ENCODE measurements around the gene GPR146.
A peak's percentile ranks its signal among the peaks of the same experiment; 100 is the strongest.
"Not testable (repeated sequence)": the region's sequence is repeated elsewhere in the genome, so short reads cannot be mapped to it uniquely, and the experiment has no call there.

GPR146 gene

DNA sequence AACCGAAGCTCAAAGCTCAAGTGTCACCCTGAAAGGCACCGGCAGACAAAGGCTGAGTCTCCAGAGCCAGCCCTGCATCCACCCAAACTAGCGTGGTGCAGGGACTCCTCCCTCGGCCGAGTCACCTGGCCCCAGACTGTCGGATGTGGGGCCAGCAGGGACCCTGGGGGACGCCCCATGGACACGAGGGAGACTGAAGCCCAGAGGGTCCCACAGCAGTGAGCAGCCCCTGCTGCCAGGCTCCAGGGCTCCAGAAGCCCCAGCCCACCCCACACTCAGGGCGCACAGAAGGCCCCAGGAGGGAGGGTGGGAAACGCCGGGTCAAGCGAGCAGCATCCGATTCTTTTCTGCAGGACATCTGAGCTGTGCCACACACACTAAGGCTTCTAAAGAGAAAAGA, 20.2 kb downstream of the GPR146 start:
- H3K27me3 Mint-ChIP-seq, result no peaks in the 10 kb centered on the region
- no peak overlapping the region for H3K4me3 Mint-ChIP-seq
- peaks cover 18% of the 10 kb centered on the region for H3K4me1 Mint-ChIP-seq (ENCODE audit: low read depth)
- no peaks in the 10 kb centered on the region for H3K9me3 Mint-ChIP-seq
- H3K27ac Mint-ChIP-seq, result no peak overlapping the region
- H3K36me3 Mint-ChIP-seq (ENCODE audit: low read depth), result no peaks in the 10 kb centered on the region

DNA sequence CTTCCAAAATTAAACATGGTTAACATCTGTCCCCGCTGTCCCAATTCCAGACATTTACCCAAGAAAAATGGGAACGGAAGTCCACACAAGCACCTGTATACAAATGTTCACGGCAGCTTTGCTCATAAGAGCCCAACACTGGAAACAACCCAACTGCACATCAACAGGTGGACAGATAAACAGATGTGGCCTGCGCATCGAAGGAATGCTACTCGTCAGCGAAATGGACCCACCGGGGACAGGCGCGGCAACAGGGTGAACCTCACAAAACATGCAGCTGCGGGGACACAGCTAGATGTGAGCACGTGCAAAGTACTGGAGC, 20.9 kb downstream of the GPR146 start:
- Mint-ChIP-seq H3K27me3 (no peaks in the 10 kb centered on the region), H3K27ac (no peak overlapping the region)

DNA sequence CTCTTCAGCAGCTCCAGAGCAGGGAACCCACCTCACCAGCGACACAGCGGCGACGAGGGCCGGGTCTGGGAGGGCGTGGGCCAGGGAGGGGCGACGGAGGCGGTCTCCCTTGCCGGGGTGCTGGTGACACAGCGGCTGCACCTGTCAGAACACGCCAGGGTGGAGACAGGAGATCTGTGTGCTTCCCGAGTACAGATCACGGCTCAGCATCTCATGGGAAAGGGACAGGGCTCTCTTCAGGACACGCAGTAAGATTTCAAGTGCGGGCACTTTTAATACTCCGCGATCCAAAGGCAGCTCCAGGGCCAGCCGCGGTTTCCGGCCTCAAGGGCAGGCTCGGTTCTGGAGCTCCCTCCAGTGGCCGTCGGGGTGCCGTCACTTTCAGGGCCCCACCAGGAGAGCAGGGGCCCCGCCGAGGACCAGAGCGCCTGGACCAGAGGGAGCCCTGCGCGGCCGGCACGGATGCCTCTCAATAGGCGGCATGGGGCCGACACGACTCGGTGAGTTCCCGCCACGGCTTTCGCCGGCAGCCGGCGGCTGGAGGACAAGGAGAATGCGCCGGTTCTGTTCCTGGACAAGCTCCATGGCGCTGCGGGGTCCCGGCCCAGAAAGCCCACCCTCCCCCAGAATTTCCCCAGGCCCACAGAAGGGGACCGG, 21.4 kb downstream of the GPR146 start:
- Mint-ChIP-seq H3K9me3 (no peaks in the 10 kb centered on the region), H3K36me3 (ENCODE audit: low read depth) (no peaks in the 10 kb centered on the region), H3K27me3 (no peaks in the 10 kb centered on the region), H3K4me3 (peak overlapping the region; percentile 45), H3K4me1 (ENCODE audit: low read depth) (peaks cover 18% of the 10 kb centered on the region), H3K27ac (no peak overlapping the region)

More for the DNA sequence above, 20.9 kb downstream of the GPR146 start:
- Mint-ChIP-seq H3K36me3 (ENCODE audit: low read depth) (no peaks in the 10 kb centered on the region), H3K4me1 (ENCODE audit: low read depth) (peaks cover 18% of the 10 kb centered on the region), H3K9me3 (no peaks in the 10 kb centered on the region), H3K4me3 (no peak overlapping the region)

DNA sequence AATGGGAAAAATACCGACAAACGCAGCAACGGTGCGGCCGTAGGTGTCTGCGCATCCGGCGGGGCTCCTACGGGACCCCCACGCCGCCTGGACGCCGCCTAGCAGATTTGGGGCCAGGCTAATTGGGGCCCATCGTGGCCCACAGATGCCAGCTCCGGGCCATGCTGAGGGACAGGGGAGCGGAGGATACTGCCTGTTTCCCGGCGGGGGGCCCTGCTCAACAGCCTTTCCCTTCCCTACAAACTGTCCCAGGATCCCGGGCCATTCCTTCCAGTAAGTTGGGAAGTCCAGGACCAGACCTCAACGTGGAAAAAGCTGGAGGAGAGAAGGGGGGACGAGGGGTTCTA, 21.9 kb downstream of the GPR146 start:
- Mint-ChIP-seq H3K9me3 (no peaks in the 10 kb centered on the region), H3K27ac (no peak overlapping the region), H3K27me3 (no peaks in the 10 kb centered on the region), H3K4me1 (ENCODE audit: low read depth) (peaks cover 18% of the 10 kb centered on the region), H3K36me3 (ENCODE audit: low read depth) (no peaks in the 10 kb centered on the region), H3K4me3 (no peak overlapping the region)

DNA sequence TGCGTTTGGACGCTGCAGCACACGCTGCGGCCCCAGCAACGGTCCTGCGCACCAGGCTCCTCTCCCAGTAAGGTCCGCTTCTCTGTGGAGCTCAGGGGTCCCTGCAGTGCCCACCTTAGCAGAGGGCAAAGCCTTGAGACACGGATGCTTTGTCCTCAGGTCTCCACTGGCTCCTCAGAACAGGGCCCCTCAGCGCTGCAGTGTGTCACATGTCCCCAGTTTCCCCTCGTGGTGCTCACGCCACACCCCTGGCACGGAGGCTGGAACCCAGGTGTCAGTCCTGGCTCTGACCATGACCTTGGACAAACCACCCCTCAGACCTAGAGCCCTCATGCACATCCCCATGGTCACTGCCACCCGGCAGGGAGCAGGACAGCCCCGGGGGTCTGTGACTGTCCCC, 23.7 kb downstream of the GPR146 start:
- H3K9me3 Mint-ChIP-seq, result no peaks in the 10 kb centered on the region
- H3K4me1 Mint-ChIP-seq (ENCODE audit: low read depth), result peaks cover 9% of the 10 kb centered on the region
- H3K27me3 Mint-ChIP-seq, result no peaks in the 10 kb centered on the region
- no peaks in the 10 kb centered on the region for H3K36me3 Mint-ChIP-seq (ENCODE audit: low read depth)
- H3K4me3 Mint-ChIP-seq, result no peak overlapping the region
- H3K27ac Mint-ChIP-seq, result no peak overlapping the region

DNA sequence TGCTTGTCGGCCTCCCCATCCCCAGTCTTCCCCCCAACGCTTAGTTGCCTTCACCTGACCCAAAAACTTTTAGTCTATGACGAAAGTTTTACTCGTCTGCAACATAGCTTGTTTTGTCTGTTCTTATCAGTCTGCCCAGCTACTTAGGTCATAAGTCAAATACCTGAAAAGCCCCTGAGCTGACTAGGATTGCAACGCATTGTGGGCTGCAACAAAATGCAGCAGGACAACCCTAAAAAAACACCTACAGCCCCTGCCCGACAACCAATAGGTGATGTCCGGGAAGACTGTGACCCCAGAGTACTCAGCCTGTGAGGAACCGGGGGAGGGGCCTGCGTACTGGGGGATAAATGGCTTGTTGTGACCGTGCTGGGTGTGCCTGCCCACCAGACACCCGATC, 24.3 kb downstream of the GPR146 start:
- Mint-ChIP-seq H3K36me3 (ENCODE audit: low read depth) (no peaks in the 10 kb centered on the region), H3K4me3 (no peak overlapping the region), H3K27ac (no peak overlapping the region), H3K9me3 (no peaks in the 10 kb centered on the region), H3K4me1 (ENCODE audit: low read depth) (peaks cover 9% of the 10 kb centered on the region), H3K27me3 (no peaks in the 10 kb centered on the region)

DNA sequence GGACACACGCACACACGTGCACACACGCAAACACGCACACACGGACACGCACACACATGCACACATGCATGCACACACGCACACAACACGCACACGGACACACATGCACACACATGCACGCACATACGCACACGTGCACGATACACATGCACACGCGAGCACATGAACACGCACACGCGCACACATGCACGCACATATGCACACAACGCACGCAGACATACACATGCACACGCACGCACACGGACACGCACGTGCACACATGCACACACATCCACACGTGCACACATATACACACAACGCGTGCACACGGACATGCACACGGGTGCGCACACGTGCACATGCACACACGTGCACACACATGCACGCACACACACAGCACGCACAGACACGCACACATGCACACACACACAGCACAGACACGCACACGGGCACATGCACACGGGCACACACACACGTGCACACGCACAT, 26.2 kb downstream of the GPR146 start:
- H3K4me1 Mint-ChIP-seq (ENCODE audit: low read depth), result peaks cover 2% of the 10 kb centered on the region
- H3K9me3 Mint-ChIP-seq, result no peaks in the 10 kb centered on the region
- no peaks in the 10 kb centered on the region for H3K27me3 Mint-ChIP-seq
- H3K36me3 Mint-ChIP-seq (ENCODE audit: low read depth), result no peaks in the 10 kb centered on the region
- H3K27ac Mint-ChIP-seq, result no peak overlapping the region
- H3K4me3 Mint-ChIP-seq, result no peak overlapping the region

DNA sequence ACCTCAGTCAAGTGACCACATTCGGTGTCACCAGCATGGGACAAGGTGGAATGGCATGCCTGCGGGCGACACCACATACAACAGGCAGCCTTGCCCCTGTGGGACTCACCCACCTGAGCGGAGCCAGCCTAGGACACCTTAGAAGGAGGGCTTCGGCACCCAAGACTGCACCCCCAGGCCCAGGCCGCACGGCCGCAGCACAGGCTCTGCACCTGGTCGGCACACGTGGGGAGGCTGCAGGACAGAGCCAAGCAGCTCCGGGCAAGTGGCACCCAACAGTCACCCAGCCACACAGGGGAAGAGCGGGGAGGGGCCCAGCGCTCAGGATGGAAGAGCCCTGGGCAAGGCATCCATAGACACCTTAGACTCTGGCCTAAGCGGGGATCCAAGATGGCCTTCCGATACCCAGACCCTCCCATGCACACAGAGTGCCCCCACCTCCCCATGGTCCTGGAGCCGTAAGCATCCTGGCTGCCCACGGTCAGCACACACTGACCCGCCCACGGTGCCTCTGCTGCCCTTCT, 27.4 kb downstream of the GPR146 start:
- H3K9me3 Mint-ChIP-seq, result no peaks in the 10 kb centered on the region
- no peaks in the 10 kb centered on the region for H3K36me3 Mint-ChIP-seq (ENCODE audit: low read depth)
- no peak overlapping the region for H3K27ac Mint-ChIP-seq
- no peaks in the 10 kb centered on the region for H3K4me1 Mint-ChIP-seq (ENCODE audit: low read depth)
- no peak overlapping the region for H3K4me3 Mint-ChIP-seq
- H3K27me3 Mint-ChIP-seq, result no peaks in the 10 kb centered on the region

DNA sequence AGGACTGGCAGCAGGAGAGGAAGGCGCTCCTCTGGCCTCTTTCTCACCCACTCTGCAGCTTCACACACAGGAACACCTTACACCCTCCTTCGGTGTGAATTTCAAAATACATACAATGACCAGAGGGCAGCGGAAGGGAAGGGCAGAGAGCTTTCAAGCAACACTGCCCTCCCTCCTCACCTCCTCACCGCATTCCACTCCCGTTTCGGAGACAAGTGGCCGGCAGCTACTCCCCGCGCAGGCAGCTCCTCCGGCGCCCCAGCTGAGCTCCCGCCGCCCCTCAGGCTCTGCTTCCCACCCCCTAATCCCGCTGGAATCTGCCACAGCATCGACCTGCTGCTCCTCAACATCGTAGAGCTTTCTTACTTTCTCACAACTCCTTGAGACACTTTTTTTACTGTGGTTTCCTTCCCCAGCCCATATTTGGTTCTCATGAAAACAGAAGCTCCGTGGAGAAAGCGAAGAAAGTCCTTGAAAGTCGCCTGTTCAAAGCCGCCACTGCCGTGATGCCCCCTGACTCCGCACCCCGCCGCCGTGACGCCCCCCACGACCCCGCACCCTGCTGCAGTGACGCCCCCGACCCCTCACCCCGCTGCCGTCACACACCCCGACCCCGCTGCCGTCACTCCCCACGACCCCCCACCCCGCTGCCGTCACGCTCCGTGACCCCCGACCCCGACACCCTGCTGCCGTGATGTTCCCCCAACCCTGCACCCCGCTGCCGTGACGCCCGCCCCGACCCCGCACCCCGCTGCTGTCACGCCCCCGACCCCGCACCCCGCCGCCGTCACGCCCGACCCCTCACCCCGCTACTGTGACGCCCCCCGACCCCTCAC, 29.0 kb downstream of the GPR146 start:
- Mint-ChIP-seq H3K4me3 (no peak overlapping the region), H3K9me3 (no peaks in the 10 kb centered on the region), H3K4me1 (ENCODE audit: low read depth) (no peaks in the 10 kb centered on the region), H3K27ac (no peak overlapping the region), H3K36me3 (ENCODE audit: low read depth) (no peaks in the 10 kb centered on the region), H3K27me3 (no peaks in the 10 kb centered on the region)

DNA sequence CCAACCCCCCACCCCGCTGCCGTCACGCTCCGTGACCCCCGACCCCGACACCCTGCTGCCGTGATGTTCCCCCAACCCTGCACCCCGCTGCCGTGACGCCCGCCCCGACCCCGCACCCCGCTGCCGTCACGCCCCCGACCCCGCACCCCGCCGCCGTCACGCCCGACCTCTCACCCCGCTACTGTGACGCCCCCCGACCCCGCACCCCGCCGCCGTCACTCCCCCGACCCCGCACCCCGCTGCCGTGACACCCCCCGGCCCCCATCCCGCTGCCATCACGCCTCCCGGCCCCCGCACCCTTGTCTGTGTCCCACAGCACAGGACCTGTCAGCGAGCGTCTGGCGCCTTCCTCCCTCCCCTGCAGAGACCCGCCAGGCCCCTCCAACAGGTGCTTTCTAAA, 29.7 kb downstream of the GPR146 start:
- not testable (repeated sequence) for H3K9me3 Mint-ChIP-seq; H3K27ac Mint-ChIP-seq; H3K4me3 Mint-ChIP-seq; H3K4me1 Mint-ChIP-seq (ENCODE audit: low read depth); H3K27me3 Mint-ChIP-seq; H3K36me3 Mint-ChIP-seq (ENCODE audit: low read depth)

DNA sequence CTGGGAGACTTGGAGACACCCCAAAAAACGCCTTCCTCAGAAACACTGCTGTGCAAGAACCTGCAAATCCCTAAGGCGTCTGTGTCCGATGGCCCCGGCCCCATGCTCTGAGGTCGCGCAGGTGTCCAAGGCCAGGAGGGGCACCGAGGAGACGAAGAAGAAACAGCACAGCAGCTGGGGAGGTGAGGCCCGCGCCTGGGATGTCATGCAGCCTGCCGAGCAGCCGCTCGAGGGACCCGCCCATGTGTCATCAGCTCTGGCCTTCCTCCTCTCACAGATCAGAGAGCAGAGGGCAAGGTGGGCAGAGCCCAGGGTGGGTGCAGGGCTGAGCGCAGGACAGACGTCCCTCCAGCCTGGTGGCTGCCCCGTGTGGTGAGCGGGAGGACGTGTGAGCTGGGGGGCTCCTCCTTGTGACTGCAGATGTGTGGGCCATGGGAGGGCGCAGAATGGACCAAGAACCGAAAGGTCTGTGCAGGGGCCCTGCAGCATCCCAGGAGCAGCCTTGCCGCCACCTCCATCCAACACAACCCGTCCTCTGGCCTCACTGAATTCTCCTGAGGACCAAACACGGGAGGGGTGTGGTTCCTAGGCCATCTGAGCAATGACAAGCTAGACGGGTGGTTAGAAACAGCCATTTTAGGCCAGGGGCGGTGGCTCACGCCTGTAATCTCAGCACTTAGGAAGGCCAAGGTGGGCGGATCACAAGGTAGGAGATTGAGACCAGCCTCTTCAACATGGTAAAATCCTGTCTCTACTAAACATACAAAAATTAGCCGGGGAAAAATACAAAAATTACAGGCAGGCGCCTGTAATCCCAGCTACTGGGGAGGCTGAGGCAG, 30.5 kb downstream of the GPR146 start:
- no peaks in the 10 kb centered on the region for H3K9me3 Mint-ChIP-seq
- no peaks in the 10 kb centered on the region for H3K4me1 Mint-ChIP-seq (ENCODE audit: low read depth)
- no peak overlapping the region for H3K27ac Mint-ChIP-seq
- no peak overlapping the region for H3K4me3 Mint-ChIP-seq
- H3K27me3 Mint-ChIP-seq, result no peaks in the 10 kb centered on the region
- no peaks in the 10 kb centered on the region for H3K36me3 Mint-ChIP-seq (ENCODE audit: low read depth)

DNA sequence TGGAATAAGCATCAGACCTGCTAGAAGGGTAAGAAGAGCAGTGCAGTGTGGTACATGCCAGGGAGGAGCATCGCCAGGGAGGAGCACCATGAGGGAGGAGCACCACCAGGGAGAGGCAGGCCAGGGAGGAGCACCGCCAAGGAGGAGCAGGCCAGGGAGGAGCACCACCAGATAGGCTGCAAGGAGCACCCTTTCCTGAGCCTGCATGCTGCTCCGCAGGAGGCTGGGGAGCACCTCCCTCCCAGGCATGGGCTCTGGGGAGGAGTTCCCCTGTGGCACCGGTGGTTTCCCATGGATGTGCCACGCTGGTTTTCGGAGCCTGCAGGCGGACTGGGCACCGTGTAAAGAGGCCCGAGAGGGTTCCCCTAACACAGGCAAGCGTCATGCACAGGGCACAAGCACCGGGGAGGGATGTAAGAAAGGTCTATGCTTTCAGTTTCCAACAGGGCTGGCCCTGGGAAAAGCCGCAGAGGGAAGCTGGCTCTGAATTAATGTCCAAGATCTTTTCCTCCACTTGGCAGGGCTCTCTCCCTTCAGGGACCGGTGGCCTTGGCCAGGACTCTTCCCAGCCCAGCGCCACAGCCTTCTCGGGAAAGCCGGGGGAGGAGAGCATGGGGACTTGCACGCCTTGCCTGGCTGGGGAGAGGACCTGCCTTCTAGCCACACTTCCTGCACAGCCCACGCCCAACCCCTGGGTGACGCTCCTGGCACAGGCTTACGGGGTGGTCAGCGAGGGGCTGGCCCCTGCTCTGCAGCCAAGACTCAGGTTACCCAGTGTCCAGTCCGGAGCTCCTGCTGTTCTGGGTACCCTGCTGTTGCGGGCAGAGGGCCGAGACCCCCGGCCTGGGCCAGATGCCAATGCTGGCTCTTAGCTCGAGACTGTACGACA, 32.1 kb downstream of the GPR146 start:
- no peaks in the 10 kb centered on the region for H3K27me3 Mint-ChIP-seq
- H3K4me3 Mint-ChIP-seq, result no peak overlapping the region
- H3K4me1 Mint-ChIP-seq (ENCODE audit: low read depth), result no peaks in the 10 kb centered on the region
- no peak overlapping the region for H3K27ac Mint-ChIP-seq
- no peaks in the 10 kb centered on the region for H3K36me3 Mint-ChIP-seq (ENCODE audit: low read depth)
- H3K9me3 Mint-ChIP-seq, result no peaks in the 10 kb centered on the region

DNA sequence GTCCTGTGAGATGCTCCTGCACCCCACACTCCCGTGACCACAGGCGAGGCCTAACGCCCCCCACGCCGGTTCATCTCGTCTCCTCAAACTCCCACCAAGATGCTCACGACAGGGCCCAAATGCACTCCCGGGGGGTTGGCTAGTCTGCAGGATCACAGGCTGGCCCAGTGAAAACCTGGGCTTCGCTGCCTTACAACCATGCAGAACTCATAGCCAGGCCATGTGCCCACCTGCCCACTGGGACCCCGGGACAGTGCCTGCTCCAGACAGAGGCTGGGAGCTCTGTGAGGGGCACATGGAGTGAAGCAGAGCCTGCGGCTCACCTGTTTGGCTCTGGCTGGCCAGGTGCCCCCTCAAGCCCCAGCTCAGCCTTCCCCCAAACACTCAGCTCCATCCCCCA, 34.2 kb downstream of the GPR146 start:
- Mint-ChIP-seq H3K4me1 (ENCODE audit: low read depth) (no peaks in the 10 kb centered on the region), H3K4me3 (no peak overlapping the region), H3K27me3 (no peaks in the 10 kb centered on the region), H3K27ac (no peak overlapping the region), H3K9me3 (no peaks in the 10 kb centered on the region), H3K36me3 (ENCODE audit: low read depth) (no peaks in the 10 kb centered on the region)

DNA sequence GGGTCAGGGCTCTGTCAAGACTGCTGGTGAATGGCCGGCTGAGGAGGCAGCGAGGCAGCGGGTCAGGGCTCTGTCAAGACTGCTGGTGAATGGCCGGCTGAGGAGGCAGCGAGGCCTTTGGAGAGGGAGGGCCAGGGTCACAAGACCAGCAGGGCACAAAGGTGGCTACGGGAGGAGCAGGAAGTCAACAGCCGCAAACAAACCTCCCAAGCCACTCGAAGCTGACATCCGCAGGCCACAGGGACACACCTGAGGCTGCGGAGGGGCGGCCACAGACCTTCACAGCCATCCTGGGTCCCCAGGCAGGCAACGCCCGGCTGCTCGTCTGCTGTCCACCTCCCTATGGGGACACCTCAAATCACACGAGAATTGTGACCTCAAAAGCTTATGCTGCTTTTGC, 34.6 kb downstream of the GPR146 start:
- no peak overlapping the region for H3K27ac Mint-ChIP-seq

More for the DNA sequence above, 34.6 kb downstream of the GPR146 start:
- Mint-ChIP-seq H3K36me3 (ENCODE audit: low read depth) (no peaks in the 10 kb centered on the region), H3K4me1 (ENCODE audit: low read depth) (no peaks in the 10 kb centered on the region), H3K9me3 (no peaks in the 10 kb centered on the region), H3K27me3 (no peaks in the 10 kb centered on the region), H3K4me3 (no peak overlapping the region)
